ENCODE measurements around the gene FASTK. TPM values are rescaled to one million over a fixed set of nuclear protein-coding genes. Genes with fewer than 3 reads are reported as not detected.

FASTK gene
- total and polyA plus RNA-seq, 4 donors = 45.6 to 216 (median 57.5) TPM

Other genes starting within 250 kb of the FASTK start
- under 1 TPM in 1 of 2 donors, not detected in 1; 0.72 TPM for gene AOC1, start 228.3 kb downstream of the FASTK start, total RNA-seq
- 10 to 100 TPM in 1 of 2 donors, under 1 TPM in 1; 0.23 to 17.9 TPM for gene AOC1, start 228.3 kb downstream of the FASTK start, polyA plus RNA-seq
- gene KCNH2, start 102.5 kb downstream of the FASTK start, total RNA-seq = 1 to 10 TPM in 1 of 2 donors, under 1 TPM in 1; 0.65 to 2.4 TPM
- under 1 TPM; 0.23 to 0.63 TPM for gene KCNH2, start 102.5 kb downstream of the FASTK start, polyA plus RNA-seq
- 10 to 100 TPM; 28.1 to 32.4 TPM for gene NOS3, start 89.8 kb downstream of the FASTK start, total RNA-seq
- gene NOS3, start 89.8 kb downstream of the FASTK start, polyA plus RNA-seq = 10 to 100 TPM in 1 of 2 donors, under 1 TPM in 1; 0.63 to 17.3 TPM
- under 1 TPM in 1 of 2 donors, not detected in 1; 0.12 TPM for gene ATG9B, start 56.3 kb downstream of the FASTK start, total RNA-seq
- not detected for gene ATG9B, start 56.3 kb downstream of the FASTK start, polyA plus RNA-seq
- 10 to 100 TPM; 18.7 to 30.8 TPM for gene ABCB8, start 52.4 kb downstream of the FASTK start, total RNA-seq
- gene ABCB8, start 52.4 kb downstream of the FASTK start, polyA plus RNA-seq = 10 to 100 TPM in 1 of 2 donors, 1 to 10 TPM in 1; 5.5 to 39.7 TPM
- 1 to 10 TPM; 1.7 to 2.9 TPM for gene ASIC3, start 32.3 kb downstream of the FASTK start, total RNA-seq
- gene ASIC3, start 32.3 kb downstream of the FASTK start, polyA plus RNA-seq = 1 to 10 TPM in 1 of 2 donors, not detected in 1; 7.1 TPM
- gene CDK5, start 22.9 kb downstream of the FASTK start, total RNA-seq = 1 to 10 TPM; 4.1 to 6.6 TPM
- 1 to 10 TPM; 6.0 to 8.9 TPM for gene CDK5, start 22.9 kb downstream of the FASTK start, polyA plus RNA-seq
- gene SLC4A2, start 21.2 kb downstream of the FASTK start, total RNA-seq = 100 to 1,000 TPM; 118 to 128 TPM
- 100 to 1,000 TPM in 1 of 2 donors, 10 to 100 TPM in 1; 37.1 to 215 TPM for gene SLC4A2, start 21.2 kb downstream of the FASTK start, polyA plus RNA-seq
- gene TMUB1, start 2.7 kb upstream of the FASTK start, total RNA-seq = 10 to 100 TPM; 32.7 to 33.9 TPM
- 10 to 100 TPM; 19.0 to 72.4 TPM for gene TMUB1, start 2.7 kb upstream of the FASTK start, polyA plus RNA-seq
- gene AGAP3, start 5.7 kb upstream of the FASTK start, total RNA-seq = 100 to 1,000 TPM in 1 of 2 donors, 10 to 100 TPM in 1; 60.6 to 115 TPM
- gene AGAP3, start 5.7 kb upstream of the FASTK start, polyA plus RNA-seq = 100 to 1,000 TPM in 1 of 2 donors, 10 to 100 TPM in 1; 21.5 to 105 TPM
- not detected for gene GBX1, start 86.9 kb upstream of the FASTK start, total RNA-seq
- not detected for gene GBX1, start 86.9 kb upstream of the FASTK start, polyA plus RNA-seq
- gene ASB10, start 106.4 kb upstream of the FASTK start, total RNA-seq = not detected
- gene ASB10, start 106.4 kb upstream of the FASTK start, polyA plus RNA-seq = not detected
- gene H2BK1, start 129.7 kb upstream of the FASTK start, total RNA-seq = 1 to 10 TPM in 1 of 2 donors, not detected in 1; 2.2 TPM
- gene H2BK1, start 129.7 kb upstream of the FASTK start, polyA plus RNA-seq = not detected
- gene ABCF2, start 146.4 kb upstream of the FASTK start, total RNA-seq = 10 to 100 TPM; 15.8 to 25.8 TPM
- gene ABCF2, start 146.4 kb upstream of the FASTK start, polyA plus RNA-seq = 10 to 100 TPM; 14.3 to 15.9 TPM
- 10 to 100 TPM; 49.1 to 51.6 TPM for gene CHPF2, start 151.7 kb upstream of the FASTK start, total RNA-seq
- 10 to 100 TPM in 1 of 2 donors, 1 to 10 TPM in 1; 7.8 to 53.5 TPM for gene CHPF2, start 151.7 kb upstream of the FASTK start, polyA plus RNA-seq
- gene SMARCD3, start 167.9 kb upstream of the FASTK start, total RNA-seq = 10 to 100 TPM; 52.4 to 84.4 TPM
- gene SMARCD3, start 167.9 kb upstream of the FASTK start, polyA plus RNA-seq = 100 to 1,000 TPM in 1 of 2 donors, 10 to 100 TPM in 1; 48.5 to 182 TPM